Cardiac muscle cell (in vitro differentiated cells and primary cell): ENCODE results near the gene INPP4A. TPM values are rescaled to one million over a fixed set of nuclear protein-coding genes. Genes with fewer than 3 reads are reported as not detected.

Experiments used
- DNase-seq, 2 donors: peaks; one replicate each; pipeline versions ENCODE4 v3.0.0 to v3.0.0-alpha.2; 2010 to 2017; ENCODE audit warnings: low read depth in 1 of 2, low spot score in 1 of 2
- H3K27ac ChIP-seq: fragments of 200-600 bp; sonication (generic); 2 replicates; pipeline ENCODE4 v1.5.1; 2016
- H3K27me3 ChIP-seq: fragments of 200-600 bp; sonication (generic); 2 replicates; pipeline ENCODE4 v1.6.0; 2016; ENCODE audit warnings: control low read depth
- H3K36me3 ChIP-seq: fragments of 200-600 bp; sonication (generic); 2 replicates; pipeline ENCODE4 v1.5.1; 2016; ENCODE audit warnings: control low read depth
- H3K4me1 ChIP-seq: fragments of 200-600 bp; sonication (generic); 2 replicates; pipeline ENCODE4 v1.8.1; 2017; ENCODE audit warnings: low read depth, mild to moderate bottlenecking, mixed run types
- H3K4me3 ChIP-seq: fragments of 200-600 bp; sonication (generic); 2 replicates; pipeline ENCODE4 v1.5.1; 2016; ENCODE audit warnings: mild to moderate bottlenecking
- H3K9me3 ChIP-seq: fragments of 200-600 bp; sonication (generic); 2 replicates; pipeline ENCODE4 v1.5.1; 2017; ENCODE audit warnings: low read depth, mild to moderate bottlenecking, control low read depth
- polyA plus RNA-seq: library from polyadenylated mRNA; unstranded; fragments of >200 nt; fragmentation: Nextera tagmentation; extraction: Ambion mirVana; gene quantifications from 2 replicates; pipeline ENCODE4 v1.2.1, GENCODE V29; 2016
- total RNA-seq: library from RNA; depleted of rRNA; stranded (reverse); fragments of >200 nt; gene quantifications from 2 replicates; pipeline ENCODE4 v1.2.3, GENCODE V29; 2016
- TF ChIP-seq, protein P1 (sequence below): IDR thresholded peaks from 2 replicates; pipeline ENCODE4 v1.5.1; 2012; ENCODE audit warnings: low read depth, mild to moderate bottlenecking, low read length

Gene INPP4A
- total and polyA plus RNA-seq, 2 experiments from 2014 or later: 11.6 to 25.0 TPM

DNA sequence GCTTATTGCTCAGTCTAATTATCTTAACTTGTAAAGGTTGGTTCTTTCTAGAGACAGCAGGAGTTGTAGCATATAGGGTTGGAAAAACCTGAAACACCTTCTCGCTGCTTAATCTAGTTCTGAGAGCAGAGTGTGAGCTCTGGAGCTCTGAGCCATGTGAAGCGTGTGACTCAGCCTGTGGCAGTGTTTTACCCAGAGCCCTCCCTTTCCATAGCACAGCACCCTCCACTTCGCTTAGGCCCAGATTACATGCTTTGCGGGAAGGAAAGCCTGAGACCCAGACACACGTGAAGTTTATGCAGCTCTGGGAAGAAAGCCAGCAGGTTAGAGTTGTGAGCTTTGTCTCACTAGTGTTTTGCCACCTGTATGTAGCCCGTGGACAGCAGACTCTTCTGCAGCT is 74.5 kb downstream of the INPP4A start:
- TF ChIP-seq, protein P1, sequence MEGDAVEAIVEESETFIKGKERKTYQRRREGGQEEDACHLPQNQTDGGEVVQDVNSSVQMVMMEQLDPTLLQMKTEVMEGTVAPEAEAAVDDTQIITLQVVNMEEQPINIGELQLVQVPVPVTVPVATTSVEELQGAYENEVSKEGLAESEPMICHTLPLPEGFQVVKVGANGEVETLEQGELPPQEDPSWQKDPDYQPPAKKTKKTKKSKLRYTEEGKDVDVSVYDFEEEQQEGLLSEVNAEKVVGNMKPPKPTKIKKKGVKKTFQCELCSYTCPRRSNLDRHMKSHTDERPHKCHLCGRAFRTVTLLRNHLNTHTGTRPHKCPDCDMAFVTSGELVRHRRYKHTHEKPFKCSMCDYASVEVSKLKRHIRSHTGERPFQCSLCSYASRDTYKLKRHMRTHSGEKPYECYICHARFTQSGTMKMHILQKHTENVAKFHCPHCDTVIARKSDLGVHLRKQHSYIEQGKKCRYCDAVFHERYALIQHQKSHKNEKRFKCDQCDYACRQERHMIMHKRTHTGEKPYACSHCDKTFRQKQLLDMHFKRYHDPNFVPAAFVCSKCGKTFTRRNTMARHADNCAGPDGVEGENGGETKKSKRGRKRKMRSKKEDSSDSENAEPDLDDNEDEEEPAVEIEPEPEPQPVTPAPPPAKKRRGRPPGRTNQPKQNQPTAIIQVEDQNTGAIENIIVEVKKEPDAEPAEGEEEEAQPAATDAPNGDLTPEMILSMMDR: no peak
- DNase-seq: no peak

GRCh38 chr2:98519851-98520250 is 75.2 kb downstream of the INPP4A start:
- Histone ChIP-seq H3K4me1 (no peaks in the 10 kb centered on the region), H3K4me3 (no peak overlapping the region), H3K9me3 (no peaks in the 10 kb centered on the region), H3K36me3 (no peaks in the 10 kb centered on the region), H3K27me3 (no peaks in the 10 kb centered on the region), H3K27ac (no peak overlapping the region)
- TF ChIP-seq, protein P1: no peak
- DNase-seq: no peak

More for the DNA sequence above, 74.5 kb downstream of the INPP4A start:
- Histone ChIP-seq H3K27me3 (no peaks in the 10 kb centered on the region), H3K36me3 (no peaks in the 10 kb centered on the region), H3K4me1 (no peaks in the 10 kb centered on the region), H3K9me3 (no peaks in the 10 kb centered on the region), H3K4me3 (no peak overlapping the region), H3K27ac (no peak overlapping the region)

- Histone ChIP-seq H3K27ac (no peak overlapping the region), H3K36me3 (no peaks in the 10 kb centered on the region), H3K27me3 (no peaks in the 10 kb centered on the region), H3K9me3 (no peaks in the 10 kb centered on the region), H3K4me3 (no peak overlapping the region), H3K4me1 (no peaks in the 10 kb centered on the region)
- TF ChIP-seq, protein P1: no peak
- DNase-seq: no peak
Measured at GRCh38 chr2:98520806-98521205, 76.1 kb downstream of the INPP4A start.

- H3K27me3 ChIP-seq: no peaks in the 10 kb centered on the region
- no peak for DNase-seq
- TF ChIP-seq, protein P1: no peak
- no peaks in the 10 kb centered on the region for H3K36me3 ChIP-seq
- no peaks in the 10 kb centered on the region for H3K9me3 ChIP-seq
- H3K4me3 ChIP-seq: no peak overlapping the region
- no peak overlapping the region for H3K27ac ChIP-seq
- H3K4me1 ChIP-seq: no peaks in the 10 kb centered on the region
Measured at GRCh38 chr2:98521266-98521665, 76.6 kb downstream of the INPP4A start.

DNA sequence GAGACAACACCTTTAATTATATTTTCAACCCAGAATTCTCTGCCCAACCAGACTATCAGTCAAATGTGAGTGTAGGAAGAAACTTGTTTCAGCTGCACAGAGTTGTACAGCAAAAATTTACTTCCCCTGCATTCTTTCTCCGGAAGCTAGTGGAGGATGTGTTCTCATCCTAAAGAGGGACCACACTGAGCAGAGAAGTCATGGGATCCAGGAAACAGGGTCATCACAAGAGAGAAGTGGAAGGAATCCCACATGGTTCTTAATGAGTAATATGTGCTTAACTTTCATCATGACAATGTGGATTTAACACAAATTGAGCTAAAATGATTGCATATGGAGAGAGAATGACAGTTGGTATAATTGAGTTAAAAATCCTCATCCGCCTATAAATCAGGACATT is 78.2 kb downstream of the INPP4A start:
- Histone ChIP-seq H3K27me3 (no peaks in the 10 kb centered on the region), H3K4me3 (no peak overlapping the region), H3K36me3 (no peaks in the 10 kb centered on the region), H3K4me1 (no peaks in the 10 kb centered on the region), H3K27ac (no peak overlapping the region), H3K9me3 (no peaks in the 10 kb centered on the region)
- DNase-seq: peak in 1 of 2 donors; percentile 31
- TF ChIP-seq, protein P1: no peak

DNA sequence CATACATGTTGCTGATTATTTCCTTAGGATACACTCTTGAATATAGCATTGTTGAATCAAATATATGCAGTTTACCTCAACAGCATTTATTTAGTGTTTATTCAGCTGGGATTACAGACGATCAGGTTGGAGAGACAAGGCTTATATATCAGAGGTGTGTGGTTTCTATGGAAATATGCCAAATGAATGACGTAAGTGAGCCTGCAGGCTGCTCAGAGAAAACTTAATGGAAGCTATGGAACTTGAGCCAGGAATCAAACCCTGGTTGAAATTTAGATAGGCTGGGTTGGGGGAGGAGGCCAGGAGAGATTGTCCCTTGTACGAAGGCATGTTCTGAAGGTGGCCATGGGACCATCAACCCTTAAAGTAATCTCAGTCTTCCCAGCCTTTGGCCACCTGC is 79.5 kb downstream of the INPP4A start:
- Histone ChIP-seq H3K9me3 (no peaks in the 10 kb centered on the region), H3K36me3 (no peaks in the 10 kb centered on the region), H3K4me3 (no peak overlapping the region), H3K27ac (no peak overlapping the region), H3K27me3 (no peaks in the 10 kb centered on the region), H3K4me1 (no peaks in the 10 kb centered on the region)
- TF ChIP-seq, protein P1: no peak
- DNase-seq: peak in 1 of 2 donors; percentile 71
